ENCODE data around the gene DVL3. TPM values are rescaled to one million over a fixed set of nuclear protein-coding genes. Genes with fewer than 3 reads are reported as not detected.

DVL3 gene
- total RNA-seq, 1 donor from 2014 or later = 33.5 TPM

Other genes starting within 250 kb of the DVL3 start
- 13.7 and 19.1 TPM in 2 replicates for gene ABCC5, start 137.5 kb upstream of the DVL3 start, total RNA-seq
- not detected in 2 replicates for gene HTR3D, start 123.6 kb upstream of the DVL3 start, total RNA-seq
- gene HTR3C, start 102.3 kb upstream of the DVL3 start, total RNA-seq = 0.19 TPM in 1 of 2 replicates, not detected in the other
- not detected in 2 replicates for gene HTR3E, start 58.3 kb upstream of the DVL3 start, total RNA-seq
- gene EIF2B5, start 20.0 kb upstream of the DVL3 start, total RNA-seq = 43.7 and 44.2 TPM in 2 replicates
- 419 and 557 TPM in 2 replicates for gene AP2M1, start 19.5 kb downstream of the DVL3 start, total RNA-seq
- 44.5 and 58.4 TPM in 2 replicates for gene ABCF3, start 30.8 kb downstream of the DVL3 start, total RNA-seq
- 0.05 and 0.17 TPM in 2 replicates for gene VWA5B2, start 74.2 kb downstream of the DVL3 start, total RNA-seq
- gene ALG3, start 93.6 kb downstream of the DVL3 start, total RNA-seq = 36.8 and 40.6 TPM in 2 replicates
- 3.0 and 4.8 TPM in 2 replicates for gene EEF1AKMT4, start 94.3 kb downstream of the DVL3 start, total RNA-seq
- gene CAMK2N2, start 106.2 kb downstream of the DVL3 start, total RNA-seq = not detected in 2 replicates
- not detected in 2 replicates for gene ECE2, start 120.6 kb downstream of the DVL3 start, total RNA-seq
- 411 and 593 TPM in 2 replicates for gene PSMD2, start 143.9 kb downstream of the DVL3 start, total RNA-seq
- 217 and 574 TPM in 2 replicates for gene EIF4G1, start 159.2 kb downstream of the DVL3 start, total RNA-seq
- gene FAM131A, start 182.2 kb downstream of the DVL3 start, total RNA-seq = 32.9 and 50.5 TPM in 2 replicates
- gene CLCN2, start 206.2 kb downstream of the DVL3 start, total RNA-seq = 3.2 and 5.4 TPM in 2 replicates
- gene POLR2H, start 206.3 kb downstream of the DVL3 start, total RNA-seq = 91.2 and 135 TPM in 2 replicates
- gene THPO, start 222.8 kb downstream of the DVL3 start, total RNA-seq = not detected in 2 replicates
- 0.23 and 0.34 TPM in 2 replicates for gene CHRD, start 224.7 kb downstream of the DVL3 start, total RNA-seq

Data from dermis blood vessel endothelial cell (primary cell).